Epithelial cell of proximal tubule (primary cell): ENCODE results near the gene RAB40C. TPM values are rescaled to one million over a fixed set of nuclear protein-coding genes. Genes with fewer than 3 reads are reported as not detected.

ENCODE experiments used
- DNase-seq: peaks from one replicate; pipeline ENCODE4 v3.0.0-alpha.2; 2011; ENCODE audit warnings: low read depth
- H3K4me3 ChIP-seq: 2 replicates; pipeline ENCODE4 v1.5.1; 2011; ENCODE audit warnings: low read depth, mild to moderate bottlenecking, low read length
- CTCF ChIP-seq: conservative IDR thresholded peaks from 2 replicates; pipeline ENCODE4 v1.5.1; 2012; ENCODE audit warnings: low read depth, mild to moderate bottlenecking, low read length
- total RNA-seq: library from RNA; depleted of rRNA; stranded (reverse); fragments of >200 nt; gene quantifications from 2 replicates; pipeline ENCODE4 v1.2.3, GENCODE V29; 2015

RAB40C gene
- total RNA-seq, 1 donor from 2014 or later = 9.9 TPM

- H3K4me3 ChIP-seq = no peak overlapping the region
- no peak for DNase-seq
- no peak for TF ChIP-seq CTCF
Measured at GRCh38 chr16:657487-657886, 67.6 kb downstream of the RAB40C start.

- peak; percentile 20 for TF ChIP-seq CTCF
- DNase-seq = no peak
Measured at GRCh38 chr16:658679-659571, 69.1 kb downstream of the RAB40C start.

GRCh38 chr16:659618-660017, 69.8 kb downstream of the RAB40C start:
- DNase-seq = no peak
- no peak overlapping the region for H3K4me3 ChIP-seq
- TF ChIP-seq CTCF = no peak

More at GRCh38 chr16:658679-659571, 69.1 kb downstream of the RAB40C start:
- H3K4me3 ChIP-seq = no peak overlapping the region

- TF ChIP-seq CTCF = no peak
- no peak overlapping the region for H3K4me3 ChIP-seq
- no peak for DNase-seq
Measured at GRCh38 chr16:660132-660458, 70.2 kb downstream of the RAB40C start.

GRCh38 chr16:660459-661183, 70.8 kb downstream of the RAB40C start:
- peak; percentile 44 for TF ChIP-seq CTCF
- DNase-seq = no peak
- peak overlapping the region; percentile 5 for H3K4me3 ChIP-seq

GRCh38 chr16:661184-661821, 71.4 kb downstream of the RAB40C start:
- peak overlapping the region; percentile 5 for H3K4me3 ChIP-seq
- no peak for DNase-seq
- TF ChIP-seq CTCF = no peak
